Measurements from ENCODE around the gene PEDS1. TPM values are rescaled to one million over a fixed set of nuclear protein-coding genes. Genes with fewer than 3 reads are reported as not detected.

Gene PEDS1
- total and polyA plus RNA-seq, 2 of the 13 experiments (the other 11 are each of a cell fraction or from before 2014, with no cell fraction given) = 30.5 to 93.9 TPM

DNA sequence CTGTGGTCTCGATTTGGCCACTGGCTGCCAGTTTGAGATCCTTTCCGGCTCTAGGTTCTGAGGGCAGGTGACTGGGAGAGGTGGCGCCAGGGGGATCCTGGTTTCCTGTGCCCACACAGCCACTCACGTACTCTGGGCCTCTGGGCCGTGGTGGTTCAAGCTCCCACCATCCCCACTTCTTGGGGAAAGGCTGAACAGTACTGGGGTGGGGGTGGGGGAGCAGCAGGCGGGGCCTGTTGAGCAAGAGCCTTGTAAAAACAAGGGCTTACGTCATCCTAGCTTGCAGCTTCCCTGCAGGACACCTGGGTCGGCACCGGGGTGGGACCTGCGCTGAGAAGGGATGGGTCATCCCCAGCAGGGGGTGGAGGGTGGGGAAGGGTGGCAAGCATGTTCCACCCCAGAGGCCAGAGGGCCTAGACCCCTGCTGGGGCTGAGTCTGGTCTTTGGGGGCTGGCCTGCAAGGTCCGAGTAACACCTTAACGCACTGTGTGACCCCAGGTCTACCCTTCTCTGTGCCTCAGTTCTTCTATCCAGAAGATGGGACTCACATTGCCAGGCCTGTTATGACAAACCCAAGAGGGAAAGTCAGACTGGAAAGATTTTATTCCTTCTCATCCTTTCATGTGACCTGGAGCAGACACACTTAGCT lies 34.0 kb upstream of the PEDS1 start (continued):
- TF ChIP-seq, protein P1, sequence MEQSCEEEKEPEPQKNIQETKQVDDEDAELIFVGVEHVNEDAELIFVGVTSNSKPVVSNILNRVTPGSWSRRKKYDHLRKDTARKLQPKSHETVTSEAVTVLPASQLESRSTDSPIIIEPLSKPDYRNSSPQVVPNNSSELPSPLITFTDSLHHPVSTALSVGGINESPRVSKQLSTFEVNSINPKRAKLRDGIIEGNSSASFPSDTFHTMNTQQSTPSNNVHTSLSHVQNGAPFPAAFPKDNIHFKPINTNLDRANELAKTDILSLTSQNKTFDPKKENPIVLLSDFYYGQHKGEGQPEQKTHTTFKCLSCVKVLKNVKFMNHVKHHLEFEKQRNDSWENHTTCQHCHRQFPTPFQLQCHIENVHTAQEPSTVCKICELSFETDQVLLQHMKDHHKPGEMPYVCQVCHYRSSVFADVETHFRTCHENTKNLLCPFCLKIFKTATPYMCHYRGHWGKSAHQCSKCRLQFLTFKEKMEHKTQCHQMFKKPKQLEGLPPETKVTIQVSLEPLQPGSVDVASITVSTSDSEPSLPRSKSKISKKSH (CRISPR knock-in tag; IDR thresholded peaks at IDR 0.05; ENCODE audit: borderline replicate concordance) = peak; percentile 48; the same call in 1 of the 2 replicates
- TF ChIP-seq ZNF557 (CRISPR knock-in tag; IDR thresholded peaks at IDR 0.05) (peak; percentile 5; the same call in 1 of the 2 replicates), SMAD9 (CRISPR knock-in tag; IDR thresholded peaks at IDR 0.05) (no peak), AHR (CRISPR knock-in tag; IDR thresholded peaks at IDR 0.05) (no peak), CEBPZ (IDR thresholded peaks at IDR 0.05; ENCODE audit: low read length) (no peak), THAP9 (CRISPR knock-in tag; IDR thresholded peaks at IDR 0.05; ENCODE audit: borderline replicate concordance) (0 out of 2 replicates have a peak, but pooled peaks have one; percentile 51), EHMT2 (IDR thresholded peaks at IDR 0.05; ENCODE audit: borderline replicate concordance, low read depth, low read length) (no peak), ELF3 (CRISPR knock-in tag; IDR thresholded peaks at IDR 0.05) (peak; percentile 35; the same call in 1 of the 2 replicates), BCL6 (CRISPR knock-in tag; IDR thresholded peaks at IDR 0.05) (0 out of 2 replicates have a peak, but pooled peaks have one; percentile 47), CC2D1A (CRISPR knock-in tag; IDR thresholded peaks at IDR 0.05) (no peak), ZFYVE20 (CRISPR knock-in tag; IDR thresholded peaks at IDR 0.05; ENCODE audit: borderline replicate concordance, low read depth) (no peak), GATAD1 (CRISPR knock-in tag; IDR thresholded peaks at IDR 0.05) (no peak; the same call in 1 of the 2 replicates), ZNF580 (CRISPR knock-in tag; IDR thresholded peaks at IDR 0.05; ENCODE audit: borderline replicate concordance, low read depth) (no peak; the same call in 1 of the 2 replicates)
- TF ChIP-seq, protein P2, sequence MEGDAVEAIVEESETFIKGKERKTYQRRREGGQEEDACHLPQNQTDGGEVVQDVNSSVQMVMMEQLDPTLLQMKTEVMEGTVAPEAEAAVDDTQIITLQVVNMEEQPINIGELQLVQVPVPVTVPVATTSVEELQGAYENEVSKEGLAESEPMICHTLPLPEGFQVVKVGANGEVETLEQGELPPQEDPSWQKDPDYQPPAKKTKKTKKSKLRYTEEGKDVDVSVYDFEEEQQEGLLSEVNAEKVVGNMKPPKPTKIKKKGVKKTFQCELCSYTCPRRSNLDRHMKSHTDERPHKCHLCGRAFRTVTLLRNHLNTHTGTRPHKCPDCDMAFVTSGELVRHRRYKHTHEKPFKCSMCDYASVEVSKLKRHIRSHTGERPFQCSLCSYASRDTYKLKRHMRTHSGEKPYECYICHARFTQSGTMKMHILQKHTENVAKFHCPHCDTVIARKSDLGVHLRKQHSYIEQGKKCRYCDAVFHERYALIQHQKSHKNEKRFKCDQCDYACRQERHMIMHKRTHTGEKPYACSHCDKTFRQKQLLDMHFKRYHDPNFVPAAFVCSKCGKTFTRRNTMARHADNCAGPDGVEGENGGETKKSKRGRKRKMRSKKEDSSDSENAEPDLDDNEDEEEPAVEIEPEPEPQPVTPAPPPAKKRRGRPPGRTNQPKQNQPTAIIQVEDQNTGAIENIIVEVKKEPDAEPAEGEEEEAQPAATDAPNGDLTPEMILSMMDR (CRISPR knock-in tag; IDR thresholded peaks at IDR 0.05) = peak; percentile 30; the same call in 1 of the 2 replicates

All from HepG2 (cell line).